NB4 (cell line): ENCODE results near the gene RAB21.

Experiments used
- CTCF ChIP-seq: IDR thresholded peaks from one replicate; pipeline ENCODE4 v1.5.1; 2012; ENCODE audit warnings: low read depth, low read length
- POLR2A ChIP-seq: IDR thresholded peaks from 2 replicates; pipeline ENCODE4 v1.6.1; 2011; ENCODE audit warnings: mild to moderate bottlenecking; ENCODE audit not compliant: insufficient read length; ENCODE audit errors: extremely low read depth

- TF ChIP-seq CTCF (no peak), POLR2A (no peak)
Observed at GRCh38 chr12:71730936-71731335, 23.7 kb upstream of the RAB21 start.
